ENCODE results near the gene FSTL4. TPM values are rescaled to one million over a fixed set of nuclear protein-coding genes. Genes with fewer than 3 reads are reported as not detected.

FSTL4 gene
- total and polyA plus RNA-seq, 2 of the 13 experiments (the other 11 are each of a cell fraction or from before 2014, with no cell fraction given): 2.1 to 3.0 TPM

GRCh38 chr5:133201310-133201709, 411.0 kb downstream of the FSTL4 start:
- ATAC-seq: no peak
- no peaks in the 10 kb centered on the region for H3K79me2 ChIP-seq (ENCODE audit: insufficient read depth, low read length)
- no peaks in the 10 kb centered on the region for H3K9me3 ChIP-seq (ENCODE audit: low read length)
- 67% methylated on average over 1 of the region's 1 CpG for WGBS (ENCODE audit: low lambda C conversion rate)
- ChIA-PET CTCF (ENCODE audit: low intra/inter-chr PET ratio, low total read pairs) (no interaction called here), POLR2A (no interaction called here)
- intact Hi-C loops (cut with micrococcal nuclease; ENCODE audit: unreplicated experiment): no loop called here
- no peak overlapping the region for H2AFZ ChIP-seq (ENCODE audit: low read length)
- no peaks in the 10 kb centered on the region for H4K20me1 ChIP-seq (ENCODE audit: insufficient read depth, low read length)
- no peak for FAIRE-seq
- H3K27me3 ChIP-seq (ENCODE audit: control insufficient read depth in 1 of 2, insufficient read depth in 2 of 2, low read length in 2 of 2): no peaks in the 10 kb centered on the region
- H3K4me3 ChIP-seq (replicated peaks in 1 of 3; ENCODE audit: insufficient read depth in 1 of 3, low read depth in 2 of 3, low read length in 3 of 3): no peak overlapping the region
- BruUV-seq (replicated peaks): no TSS peak
- H3K4me1 ChIP-seq (ENCODE audit: insufficient read depth, low read length): no peaks in the 10 kb centered on the region
- TF ChIP-seq ZNF18 (CRISPR knock-in tag; IDR thresholded peaks at IDR 0.05; ENCODE audit: insufficient replicate concordance): no peak
- no peak for DNase-seq (ENCODE audit: low spot score)
- no peak overlapping the region for H3K9ac ChIP-seq (ENCODE audit: insufficient read depth, low read depth, low read length)
- H3K4me2 ChIP-seq (ENCODE audit: low read depth, low read length): no peak overlapping the region
- H3K27ac ChIP-seq (ENCODE audit: extremely low read length, insufficient read depth, low read length): no peak overlapping the region
- no peaks in the 10 kb centered on the region; a peak in 1 of 5 replicates for H3K36me3 ChIP-seq (replicated peaks in 1 of 2; ENCODE audit: control insufficient read depth in 1 of 2, insufficient read depth in 2 of 2, low read length in 2 of 2)
- in situ Hi-C loops (cut with HindIII; ENCODE audit: extremely low pct_ligation_motif_present, low pct_unique_long_range_greater_than_20kb): no loop called here

GRCh38 chr5:133200256-133200655, 412.1 kb downstream of the FSTL4 start:
- Histone ChIP-seq H3K9ac (ENCODE audit: insufficient read depth, low read depth, low read length) (no peak overlapping the region), H3K79me2 (ENCODE audit: insufficient read depth, low read length) (no peaks in the 10 kb centered on the region), H3K4me2 (ENCODE audit: low read depth, low read length) (no peak overlapping the region), H3K9me3 (ENCODE audit: low read length) (no peaks in the 10 kb centered on the region), H3K4me1 (ENCODE audit: insufficient read depth, low read length) (no peaks in the 10 kb centered on the region), H3K36me3 (replicated peaks in 1 of 2; ENCODE audit: control insufficient read depth in 1 of 2, insufficient read depth in 2 of 2, low read length in 2 of 2) (no peaks in the 10 kb centered on the region; a peak in 1 of 5 replicates), H3K4me3 (replicated peaks in 1 of 3; ENCODE audit: insufficient read depth in 1 of 3, low read depth in 2 of 3, low read length in 3 of 3) (no peak overlapping the region), H2AFZ (ENCODE audit: low read length) (no peak overlapping the region), H3K27me3 (ENCODE audit: control insufficient read depth in 1 of 2, insufficient read depth in 2 of 2, low read length in 2 of 2) (peaks cover 0 to 5% of the 10 kb centered on the region in 2 experiments; a peak in 1 of 5 replicates), H3K27ac (ENCODE audit: extremely low read length, insufficient read depth, low read length) (no peak overlapping the region), H4K20me1 (ENCODE audit: insufficient read depth, low read length) (no peaks in the 10 kb centered on the region)
- intact Hi-C loops (cut with micrococcal nuclease; ENCODE audit: unreplicated experiment) (no loop called here), in situ Hi-C loops (cut with HindIII; ENCODE audit: extremely low pct_ligation_motif_present, low pct_unique_long_range_greater_than_20kb) (no loop called here)
- TF ChIP-seq ZNF672 (CRISPR knock-in tag; IDR thresholded peaks at IDR 0.05): no peak
- no peak for TF ChIP-seq ZZZ3 (CRISPR knock-in tag; IDR thresholded peaks at IDR 0.05; ENCODE audit: borderline replicate concordance)
- TF ChIP-seq TEAD3 (CRISPR knock-in tag; optimal IDR thresholded peaks at IDR 0.05; ENCODE audit: borderline replicate concordance): no peak
- no peak for DNase-seq (ENCODE audit: low spot score)
- no TSS peak for BruUV-seq (replicated peaks)
- POLR2A ChIA-PET: no interaction called here
- WGBS (ENCODE audit: low lambda C conversion rate): 100% methylated on average over 1 of the region's 3 CpGs
- ATAC-seq: no peak
- CTCF ChIA-PET (ENCODE audit: low intra/inter-chr PET ratio, low total read pairs): no interaction called here
- FAIRE-seq: no peak

All from HepG2 (cell line).